Measurements from ENCODE around the gene CEP89.
"Not testable (repeated sequence)": the region's sequence is repeated elsewhere in the genome, so short reads cannot be mapped to it uniquely, and the experiment has no call there.

GRCh38 chr19:32832825-32833224 lies 138.9 kb downstream of the CEP89 start:
- not testable (repeated sequence) for TF ChIP-seq CTCF (IDR thresholded peaks at IDR 0.05; ENCODE audit: insufficient read depth, low read length, poor library complexity, severe bottlenecking); EZH2phosphoT487 (conservative IDR thresholded peaks at IDR 0.05; ENCODE audit: low read length)
